ENCODE data around the gene RYR1.
"Not testable (repeated sequence)": the region's sequence is repeated elsewhere in the genome, so short reads cannot be mapped to it uniquely, and the experiment has no call there.

Gene RYR1

GRCh38 chr19:38543807-38544568, 110.5 kb downstream of the RYR1 start:
- peak; percentile 70 to 81 (median 74) for DNase-seq

- peak in 2 of 4 experiments; percentile 85 to 89 for DNase-seq
Observed at GRCh38 chr19:38544569-38545315, 111.3 kb downstream of the RYR1 start.

- peak in 2 of 4 experiments; percentile 6 to 22 for DNase-seq
Observed at GRCh38 chr19:38545596-38545995, 112.1 kb downstream of the RYR1 start.

- DNase-seq: peak in 3 of 4 experiments; percentile 30 to 49 (median 41)
Observed at GRCh38 chr19:38547421-38547820, 113.9 kb downstream of the RYR1 start.

- no peak for DNase-seq
Observed at GRCh38 chr19:38549061-38549460, 115.6 kb downstream of the RYR1 start.

DNA sequence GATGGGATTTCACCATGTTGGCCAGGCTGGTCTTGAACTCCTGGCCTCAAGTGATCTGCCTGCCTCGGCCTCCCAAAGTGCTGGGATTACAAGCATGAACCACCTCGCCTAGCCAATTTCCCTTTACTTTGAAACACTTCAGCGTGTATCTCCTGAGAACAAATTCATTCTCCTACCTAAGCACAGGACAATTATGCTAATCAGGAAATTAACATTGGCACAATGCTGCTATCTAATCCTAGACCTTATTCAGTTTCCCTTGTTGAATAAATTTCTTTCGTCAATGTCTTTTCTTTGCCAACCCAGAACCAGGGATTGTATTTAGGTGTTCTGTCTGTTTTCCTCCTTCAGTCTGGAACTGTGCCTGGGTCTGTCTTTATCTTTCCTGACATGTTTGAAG, 116.5 kb downstream of the RYR1 start:
- DNase-seq: no peak

- no peak for DNase-seq
Observed at GRCh38 chr19:38550376-38550775, 116.9 kb downstream of the RYR1 start.

- peak in 3 of 4 experiments; percentile 22 to 66 (median 31) for DNase-seq
Observed at GRCh38 chr19:38551450-38551813, 117.9 kb downstream of the RYR1 start.

DNA sequence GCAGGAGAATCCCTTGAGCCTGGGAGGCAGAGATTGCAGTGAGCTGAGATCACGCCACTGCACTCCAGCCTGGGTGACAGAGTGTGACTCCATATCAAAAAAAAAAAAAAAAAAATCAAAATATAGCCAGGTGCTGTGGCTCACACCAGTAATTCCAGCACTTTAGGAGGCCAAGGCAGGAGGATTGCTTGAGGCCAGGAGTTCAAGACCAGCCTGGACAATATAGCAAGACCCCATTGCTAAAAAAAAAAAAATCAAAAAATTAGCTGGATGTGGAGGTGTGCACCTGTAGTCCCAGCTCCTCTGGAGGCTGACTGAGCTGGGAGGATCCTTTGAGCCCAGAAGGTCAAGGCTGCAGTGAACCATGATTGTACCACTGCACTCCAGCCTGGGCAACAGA, 119.7 kb downstream of the RYR1 start:
- not testable (repeated sequence) for DNase-seq

- no peak for DNase-seq
Observed at GRCh38 chr19:38554676-38555141, 121.2 kb downstream of the RYR1 start.

DNA sequence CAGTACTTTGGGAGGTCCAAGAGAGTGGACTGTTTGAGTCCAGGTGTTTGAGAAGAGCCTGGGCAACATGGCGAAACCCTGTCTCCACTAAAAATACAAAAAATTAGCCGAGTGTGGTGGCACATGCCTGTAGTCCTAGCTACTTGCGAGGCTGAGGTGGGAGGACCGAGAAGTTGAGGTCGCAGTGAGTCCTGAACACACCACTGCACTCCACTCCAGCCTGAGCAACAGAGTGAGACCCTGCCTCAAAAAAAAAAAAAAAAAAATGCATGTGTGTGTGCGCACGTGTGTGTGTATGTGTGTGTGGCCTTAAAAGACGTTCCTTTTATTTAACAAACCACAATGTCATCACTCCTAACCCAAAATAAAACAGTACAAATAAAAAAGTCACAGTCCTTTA, 121.7 kb downstream of the RYR1 start:
- no peak for DNase-seq

DNA sequence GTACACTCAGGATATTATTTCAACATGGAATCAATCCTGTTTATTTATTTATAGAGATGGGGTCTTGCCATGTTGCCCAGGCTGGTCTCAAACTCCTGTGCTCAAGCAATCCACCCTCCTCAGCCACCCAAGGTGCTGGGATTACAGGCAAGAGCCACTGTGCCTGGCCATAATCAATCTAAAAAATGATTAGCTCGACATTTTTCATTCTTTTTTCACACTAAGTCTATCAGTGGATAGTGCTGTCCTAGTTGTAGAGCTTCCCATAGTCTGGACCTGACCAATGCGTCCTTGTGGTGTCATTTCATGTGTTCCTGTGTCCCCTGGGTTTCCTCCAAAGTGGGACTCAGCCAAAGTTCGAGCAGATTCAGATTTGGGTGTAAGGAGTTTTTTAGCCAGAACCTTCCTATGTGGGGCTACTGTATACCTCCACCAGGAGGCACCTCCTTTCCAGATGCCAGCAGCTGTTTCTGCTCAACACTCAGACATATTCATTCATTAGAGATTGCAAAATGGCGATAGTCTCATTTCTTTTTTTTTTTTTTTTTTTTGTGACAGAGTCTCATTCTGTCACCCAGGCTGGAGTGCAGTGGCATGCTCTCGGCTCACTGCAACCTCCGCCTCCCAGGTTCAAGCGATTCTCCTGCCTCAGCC, 123.2 kb downstream of the RYR1 start:
- peak in 1 of 4 experiments; percentile 10 for DNase-seq

DNA sequence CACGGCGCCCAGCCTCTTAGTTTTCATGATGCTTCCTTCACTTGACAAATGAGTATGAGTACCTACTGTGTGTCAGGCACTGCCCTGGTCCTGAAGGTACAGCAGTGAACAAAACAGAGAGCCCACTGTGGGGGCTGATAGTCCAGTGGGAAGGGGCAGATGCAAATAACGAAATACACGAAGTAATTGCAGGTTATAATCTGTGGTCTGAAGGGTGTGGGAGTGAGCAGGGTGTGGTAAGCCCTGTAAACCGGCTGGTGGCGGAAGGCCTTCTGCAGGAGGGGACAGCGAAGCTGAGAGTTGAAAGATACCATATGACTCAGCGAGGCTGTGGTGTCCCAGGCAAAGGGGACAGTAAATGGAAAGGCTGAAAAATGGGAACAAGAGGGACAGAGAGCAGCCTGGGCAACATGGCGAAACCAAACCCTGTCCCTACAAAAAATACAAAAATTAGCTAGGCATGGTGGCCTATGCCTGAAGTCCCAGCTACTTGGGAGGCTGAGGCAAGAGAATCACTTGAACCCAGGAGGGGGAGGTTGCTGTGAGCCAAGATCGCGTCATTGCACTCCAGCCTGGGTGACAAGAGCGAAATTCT, 123.8 kb downstream of the RYR1 start:
- DNase-seq: peak; percentile 51 to 83 (median 68)

- DNase-seq: not testable (repeated sequence)
Observed at GRCh38 chr19:38558933-38559332, 125.4 kb downstream of the RYR1 start.

DNA sequence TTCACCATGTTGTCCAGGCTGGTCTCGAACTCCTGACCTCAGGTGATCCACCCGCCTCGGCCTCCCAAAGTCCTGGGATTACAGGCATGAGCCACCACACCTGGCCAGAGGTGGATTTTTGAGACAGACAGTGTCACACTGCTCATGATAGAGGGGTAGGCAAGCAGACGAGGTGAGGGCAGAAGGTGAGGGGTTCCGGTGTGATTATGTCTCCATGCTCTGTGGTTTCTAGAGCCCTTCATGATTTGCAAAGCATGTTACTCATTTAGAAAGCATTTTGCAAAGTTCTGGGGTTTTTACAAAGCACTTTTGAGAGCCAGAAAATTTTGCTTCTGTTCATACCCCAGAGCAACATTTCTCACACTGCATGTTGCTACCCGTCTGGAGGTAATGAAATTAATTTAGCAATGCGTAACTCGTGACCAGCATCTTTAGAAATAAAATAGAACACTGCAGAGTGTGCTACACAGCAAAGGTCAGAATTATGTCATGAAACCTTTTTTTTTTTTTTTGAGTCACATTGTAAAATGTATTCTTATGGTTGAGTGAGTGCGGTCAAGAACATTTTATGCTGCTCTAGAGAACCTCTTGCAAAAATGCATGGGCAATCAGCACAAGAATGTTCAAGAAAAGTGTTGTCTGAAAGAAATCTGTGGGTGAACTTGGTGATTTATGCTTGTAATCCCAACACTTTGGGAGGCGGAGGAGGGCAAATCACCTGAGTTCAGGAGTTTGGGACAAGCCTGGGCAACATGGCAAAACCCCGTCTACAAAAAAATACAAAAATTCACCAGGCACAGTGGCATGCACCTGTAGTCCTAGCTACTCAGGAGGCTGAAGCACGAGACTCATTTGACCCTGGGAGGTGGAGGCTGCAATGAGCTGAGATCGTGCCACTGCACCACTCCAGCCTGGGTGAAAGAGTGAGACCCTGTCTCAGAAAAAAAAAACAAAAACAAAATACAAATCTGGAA, 126.2 kb downstream of the RYR1 start:
- DNase-seq: no peak

DNA sequence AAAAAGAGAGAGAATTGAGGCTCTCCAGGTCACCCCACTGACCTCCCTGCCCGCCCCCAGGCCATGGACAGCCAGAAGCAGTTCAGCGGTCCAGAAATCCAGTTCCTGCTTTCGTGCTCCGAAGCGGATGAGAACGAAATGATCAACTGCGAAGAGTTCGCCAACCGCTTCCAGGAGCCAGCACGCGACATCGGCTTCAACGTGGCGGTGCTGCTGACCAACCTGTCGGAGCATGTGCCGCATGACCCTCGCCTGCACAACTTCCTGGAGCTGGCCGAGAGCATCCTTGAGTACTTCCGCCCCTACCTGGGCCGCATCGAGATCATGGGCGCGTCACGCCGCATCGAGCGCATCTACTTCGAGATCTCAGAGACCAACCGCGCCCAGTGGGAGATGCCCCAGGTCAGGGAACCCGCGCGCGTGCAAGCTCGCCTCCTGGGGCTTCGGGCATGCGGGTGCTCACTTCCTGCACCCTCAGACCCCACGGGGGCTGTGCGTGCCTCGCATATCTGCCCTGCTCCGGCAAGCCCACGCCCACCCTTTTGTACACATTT, 127.6 kb downstream of the RYR1 start:
- no peak for DNase-seq

DNA sequence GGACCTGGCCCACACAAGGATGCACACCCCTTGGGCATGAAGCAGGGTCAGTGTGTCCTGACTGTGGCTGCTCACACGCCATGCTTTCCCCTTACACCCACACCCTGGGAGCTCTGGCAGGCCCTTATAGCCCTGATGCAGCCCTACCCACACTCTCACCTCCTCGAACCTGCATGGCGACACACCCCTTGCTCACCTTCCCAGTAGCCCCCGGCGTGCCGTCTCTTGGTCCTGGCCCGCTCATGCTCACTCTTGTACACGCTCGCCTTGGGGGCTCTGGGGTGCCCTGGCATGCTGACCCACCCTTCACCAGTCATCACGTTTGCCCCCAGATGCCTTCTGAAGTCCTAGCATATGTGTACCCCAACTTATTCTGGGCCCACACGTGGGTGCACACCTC, 128.2 kb downstream of the RYR1 start:
- DNase-seq: no peak

- no peak for DNase-seq
Observed at GRCh38 chr19:38562096-38562495, 128.6 kb downstream of the RYR1 start.

DNA sequence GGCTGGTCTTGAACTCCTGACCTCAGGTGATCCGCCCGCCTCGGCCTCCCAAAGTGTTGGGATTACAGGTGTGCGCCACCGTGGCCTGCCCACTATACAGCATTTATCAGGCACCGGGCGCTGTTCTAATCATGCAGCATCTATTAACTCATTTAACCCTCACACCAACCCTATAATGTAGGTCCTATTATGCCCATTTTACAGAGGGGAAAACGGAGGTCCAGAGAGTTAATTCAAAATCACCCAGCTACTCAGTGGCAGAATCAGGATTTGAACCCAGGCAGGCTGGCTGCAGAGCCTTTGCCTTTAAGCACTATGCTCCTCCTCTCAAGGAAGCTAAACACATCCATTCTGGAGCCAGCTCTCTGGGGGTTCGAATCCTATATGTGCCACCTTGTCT, 130.0 kb downstream of the RYR1 start:
- no peak for DNase-seq

GRCh38 chr19:38564981-38565690, 131.6 kb downstream of the RYR1 start:
- peak; percentile 20 to 64 (median 34) for DNase-seq

DNA sequence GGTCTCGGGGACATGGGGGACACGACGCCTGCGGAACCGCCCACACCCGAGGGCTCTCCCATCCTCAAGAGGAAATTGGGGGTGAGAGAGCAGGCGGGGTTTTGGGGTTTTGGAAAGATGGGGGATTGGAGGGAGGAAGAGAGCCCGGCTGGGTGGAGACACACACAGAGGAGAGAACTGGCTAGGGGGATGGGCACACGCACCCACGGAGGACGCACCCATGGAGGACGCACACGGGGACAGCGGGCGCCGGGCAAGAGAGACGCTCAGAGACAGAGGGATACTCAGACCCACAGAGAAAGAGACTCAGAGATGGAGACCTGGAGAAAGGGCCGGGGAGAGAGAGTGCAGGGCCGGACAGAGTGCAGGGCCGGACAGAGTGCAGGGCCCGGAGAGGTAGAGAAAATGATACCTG, 132.2 kb downstream of the RYR1 start:
- DNase-seq: no peak
